Glutamatergic neuron (in vitro differentiated cells): Measurements from ENCODE around the gene COG6. TPM values are rescaled to one million over a fixed set of nuclear protein-coding genes. Genes with fewer than 3 reads are reported as not detected.

Source experiments
- DNase-seq: peaks from one replicate; pipeline ENCODE4 v3.0.0; 2022
- H3K27ac Mint-ChIP-seq: one replicate; pipeline ENCODE4 v1.8.0; 2020; ENCODE audit warnings: mild to moderate bottlenecking, mixed read lengths, inconsistent platforms; ENCODE audit not compliant: unreplicated experiment
- H3K27me3 Mint-ChIP-seq: one replicate; pipeline ENCODE4 v1.8.0; 2020; ENCODE audit warnings: mild to moderate bottlenecking, moderate library complexity, mixed read lengths, inconsistent platforms; ENCODE audit not compliant: unreplicated experiment
- H3K36me3 Mint-ChIP-seq: one replicate; pipeline ENCODE4 v1.8.0; 2020; ENCODE audit warnings: mild to moderate bottlenecking, mixed read lengths, inconsistent platforms; ENCODE audit not compliant: unreplicated experiment
- H3K4me1 Mint-ChIP-seq: one replicate; pipeline ENCODE4 v1.8.0; 2020; ENCODE audit warnings: mild to moderate bottlenecking, low read depth, mixed read lengths, inconsistent platforms; ENCODE audit not compliant: unreplicated experiment
- H3K4me3 Mint-ChIP-seq: one replicate; pipeline ENCODE4 v1.8.0; 2020; ENCODE audit warnings: mild to moderate bottlenecking, mixed read lengths, inconsistent platforms; ENCODE audit not compliant: unreplicated experiment
- H3K9me3 Mint-ChIP-seq: one replicate; pipeline ENCODE4 v1.8.0; 2020; ENCODE audit warnings: mild to moderate bottlenecking, moderate library complexity, mixed read lengths, inconsistent platforms; ENCODE audit not compliant: unreplicated experiment
- CTCF ChIP-seq: fragments of 200-600 bp; sonication (generic); IDR thresholded peaks from one replicate; pipeline ENCODE4 v1.5.0; 2021; ENCODE audit not compliant: partially characterized antibody, unreplicated experiment
- total RNA-seq: library from RNA; stranded (reverse); fragmentation: NEBNext Ultra II Directional; extraction: Animal tissue kit (Norgen Biotek cat#: 25700); gene quantifications from one replicate; pipeline ENCODE4 v1.2.1, GENCODE V29; 2021; ENCODE audit not compliant: unreplicated experiment

The COG6 gene
- total RNA-seq, 1 donor from 2014 or later, result 25.5 TPM

- H3K4me3 Mint-ChIP-seq, result no peak overlapping the region
- peaks cover 10% of the 10 kb centered on the region for H3K36me3 Mint-ChIP-seq
- peak; percentile 53 for TF ChIP-seq CTCF
- no peaks in the 10 kb centered on the region for H3K9me3 Mint-ChIP-seq
- no peaks in the 10 kb centered on the region for H3K27me3 Mint-ChIP-seq
- DNase-seq, result no peak
- no peaks in the 10 kb centered on the region for H3K4me1 Mint-ChIP-seq
- no peak overlapping the region for H3K27ac Mint-ChIP-seq
Measured at GRCh38 chr13:39684531-39685137, 29.2 kb downstream of the COG6 start.

- H3K9me3 Mint-ChIP-seq, result no peaks in the 10 kb centered on the region
- no peak for DNase-seq
- H3K4me1 Mint-ChIP-seq, result no peaks in the 10 kb centered on the region
- no peaks in the 10 kb centered on the region for H3K27me3 Mint-ChIP-seq
- H3K36me3 Mint-ChIP-seq, result peaks cover 7% of the 10 kb centered on the region
- H3K27ac Mint-ChIP-seq, result no peak overlapping the region
- TF ChIP-seq CTCF, result no peak
- no peak overlapping the region for H3K4me3 Mint-ChIP-seq
Measured at GRCh38 chr13:39685652-39686051, 30.2 kb downstream of the COG6 start.

GRCh38 chr13:39688278-39688677, 32.8 kb downstream of the COG6 start:
- Mint-ChIP-seq H3K4me3 (no peak overlapping the region), H3K9me3 (no peaks in the 10 kb centered on the region), H3K27me3 (no peaks in the 10 kb centered on the region), H3K27ac (no peak overlapping the region), H3K4me1 (peaks cover 5% of the 10 kb centered on the region), H3K36me3 (no peaks in the 10 kb centered on the region)
- no peak for DNase-seq
- no peak for TF ChIP-seq CTCF

GRCh38 chr13:39688699-39689405, 33.4 kb downstream of the COG6 start:
- Mint-ChIP-seq H3K27ac (no peak overlapping the region), H3K4me3 (no peak overlapping the region), H3K36me3 (no peaks in the 10 kb centered on the region), H3K27me3 (no peaks in the 10 kb centered on the region), H3K4me1 (peaks cover 5% of the 10 kb centered on the region), H3K9me3 (no peaks in the 10 kb centered on the region)
- DNase-seq, result no peak
- TF ChIP-seq CTCF, result no peak
